ENCODE data around the gene RREB1. TPM values are rescaled to one million over a fixed set of nuclear protein-coding genes. Genes with fewer than 3 reads are reported as not detected.

The RREB1 gene
- total and polyA plus RNA-seq, 12 donors = 8.0 to 79.5 (median 48.7) TPM

DNA sequence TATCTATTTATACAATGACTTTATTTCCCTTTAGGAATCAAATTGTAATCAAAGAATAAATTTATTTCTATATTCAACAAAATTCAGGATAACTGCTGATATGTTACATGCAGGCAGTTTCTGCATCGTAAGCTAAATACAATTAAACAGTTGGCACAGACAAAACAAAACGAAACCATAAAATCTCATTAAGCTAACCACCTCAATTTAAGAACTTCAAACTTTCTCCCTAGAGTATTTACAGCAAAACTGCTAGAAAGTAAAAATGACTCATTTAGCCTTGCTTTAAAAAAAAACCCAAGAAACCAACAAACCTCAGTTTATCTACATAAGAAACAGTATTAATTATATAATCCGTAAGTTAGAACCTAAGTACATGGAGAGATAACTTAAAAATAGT lies 188.2 kb downstream of the RREB1 start:
- 69 to 93% (median 87%) methylated on average over 3 of the region's 3 CpGs for WGBS, 4 donors

DNA sequence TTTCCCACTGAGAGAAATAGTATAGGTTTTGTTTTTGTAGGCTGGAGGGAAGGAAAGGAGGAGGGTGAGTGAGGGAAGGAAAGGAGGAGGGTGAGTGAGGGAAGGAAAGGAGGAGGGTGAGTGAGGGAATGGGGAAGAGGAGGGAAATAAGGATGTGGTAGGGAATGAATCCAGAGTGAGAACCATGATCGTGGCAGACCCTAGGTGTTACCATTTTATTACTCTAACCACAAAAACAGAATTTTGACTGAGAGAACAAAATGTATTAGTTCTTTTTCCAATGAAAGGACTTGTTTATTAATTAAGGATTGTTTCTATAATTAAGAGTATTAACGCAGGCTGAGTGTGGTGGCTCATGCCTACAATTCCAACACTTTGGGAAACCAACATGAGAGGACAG lies 188.8 kb downstream of the RREB1 start:
- no peak for DNase-seq
- TF ChIP-seq, protein P1, sequence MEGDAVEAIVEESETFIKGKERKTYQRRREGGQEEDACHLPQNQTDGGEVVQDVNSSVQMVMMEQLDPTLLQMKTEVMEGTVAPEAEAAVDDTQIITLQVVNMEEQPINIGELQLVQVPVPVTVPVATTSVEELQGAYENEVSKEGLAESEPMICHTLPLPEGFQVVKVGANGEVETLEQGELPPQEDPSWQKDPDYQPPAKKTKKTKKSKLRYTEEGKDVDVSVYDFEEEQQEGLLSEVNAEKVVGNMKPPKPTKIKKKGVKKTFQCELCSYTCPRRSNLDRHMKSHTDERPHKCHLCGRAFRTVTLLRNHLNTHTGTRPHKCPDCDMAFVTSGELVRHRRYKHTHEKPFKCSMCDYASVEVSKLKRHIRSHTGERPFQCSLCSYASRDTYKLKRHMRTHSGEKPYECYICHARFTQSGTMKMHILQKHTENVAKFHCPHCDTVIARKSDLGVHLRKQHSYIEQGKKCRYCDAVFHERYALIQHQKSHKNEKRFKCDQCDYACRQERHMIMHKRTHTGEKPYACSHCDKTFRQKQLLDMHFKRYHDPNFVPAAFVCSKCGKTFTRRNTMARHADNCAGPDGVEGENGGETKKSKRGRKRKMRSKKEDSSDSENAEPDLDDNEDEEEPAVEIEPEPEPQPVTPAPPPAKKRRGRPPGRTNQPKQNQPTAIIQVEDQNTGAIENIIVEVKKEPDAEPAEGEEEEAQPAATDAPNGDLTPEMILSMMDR (IDR thresholded peaks at IDR 0.05) = no peak
- TF ChIP-seq POLR2A (IDR thresholded peaks at IDR 0.05) = no peak
- Histone ChIP-seq H3K27me3 (no peaks in the 10 kb centered on the region), H3K36me3 (replicated peaks in 1 of 2) (peaks cover 0 to 76% of the 10 kb centered on the region in 2 donors), H3K4me3 (no peak overlapping the region), H3K27ac (no peak overlapping the region), H3K9me3 (replicated peaks in 1 of 3) (no peaks in the 10 kb centered on the region), H3K4me1 (replicated peaks in 1 of 2) (no peaks in the 10 kb centered on the region)
- 83 to 95% (median 89%) methylated on average over 2 of the region's 2 CpGs for WGBS, 4 donors
- intact Hi-C loops (cut with DNase I) = no loop called here

More for the DNA sequence above, 188.2 kb downstream of the RREB1 start:
- intact Hi-C loops (cut with DNase I) = no loop called here
- DNase-seq = no peak
- no peaks in the 10 kb centered on the region for H3K9me3 ChIP-seq (replicated peaks in 1 of 3)
- no peaks in the 10 kb centered on the region for H3K4me1 ChIP-seq (replicated peaks in 1 of 2)
- H3K27ac ChIP-seq = no peak overlapping the region
- no peak overlapping the region for H3K4me3 ChIP-seq
- H3K27me3 ChIP-seq = no peaks in the 10 kb centered on the region
- H3K36me3 ChIP-seq (replicated peaks in 1 of 2) = peaks cover 0 to 71% of the 10 kb centered on the region in 2 donors
- TF ChIP-seq, protein P1 (IDR thresholded peaks at IDR 0.05) = no peak
- TF ChIP-seq POLR2A (IDR thresholded peaks at IDR 0.05) = no peak

DNA sequence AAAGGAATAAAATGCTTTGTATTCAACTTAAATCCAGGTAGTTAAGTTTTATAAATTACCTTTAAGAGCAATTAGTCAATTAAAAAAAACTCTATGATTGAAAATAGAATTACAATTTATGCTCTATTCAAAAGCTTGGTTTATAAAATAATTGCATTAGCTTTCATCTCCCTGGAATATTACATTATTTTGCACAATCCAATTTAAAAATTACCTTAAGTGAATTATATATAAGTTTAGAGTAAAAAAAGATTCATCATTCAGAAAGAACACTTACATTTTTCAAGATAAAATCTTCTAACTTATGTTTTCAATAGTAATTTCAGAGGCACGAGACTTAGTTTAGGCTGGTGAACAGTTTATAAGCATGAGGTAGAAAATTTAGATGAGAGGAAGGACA lies 190.4 kb downstream of the RREB1 start:
- Histone ChIP-seq H3K4me3 (no peak overlapping the region), H3K4me1 (replicated peaks in 1 of 2) (no peaks in the 10 kb centered on the region), H3K36me3 (replicated peaks in 1 of 2) (peaks cover 0 to 81% of the 10 kb centered on the region in 2 donors), H3K27me3 (no peaks in the 10 kb centered on the region), H3K9me3 (replicated peaks in 1 of 3) (no peaks in the 10 kb centered on the region), H3K27ac (no peak overlapping the region)
- WGBS, 4 donors = 83 to 95% (median 90%) methylated on average over 1 of the region's 1 CpG
- no peak for TF ChIP-seq POLR2A (IDR thresholded peaks at IDR 0.05)
- TF ChIP-seq, protein P1 (IDR thresholded peaks at IDR 0.05) = no peak
- intact Hi-C loops (cut with DNase I) = no loop called here
- DNase-seq = no peak

DNA sequence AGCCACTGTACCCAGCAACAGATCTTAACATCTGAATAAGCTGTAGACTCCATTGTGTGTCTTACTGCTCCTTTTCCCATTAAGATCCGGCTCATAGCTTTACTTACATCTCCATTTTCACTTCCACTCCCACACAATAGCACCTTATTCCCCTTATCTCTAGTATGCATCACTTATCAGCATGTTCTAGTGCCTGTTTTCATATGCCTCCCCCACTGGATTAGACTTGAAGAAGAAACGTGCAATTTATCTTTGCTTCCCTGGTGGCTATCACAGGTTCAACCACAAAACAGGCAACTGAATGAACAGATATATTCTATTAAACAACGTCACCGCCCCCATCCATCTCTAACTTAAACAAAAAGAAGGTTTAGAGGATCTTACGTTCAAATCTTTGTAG lies 193.2 kb downstream of the RREB1 start:
- no peaks in the 10 kb centered on the region for H3K9me3 ChIP-seq (replicated peaks in 1 of 3)
- no peak overlapping the region for H3K4me3 ChIP-seq
- intact Hi-C loops (cut with DNase I) = loop anchor here in 1 of 2 donors (10.0 kb wide), 1 partner anchor 304 kb away; no protein-coding TSS in a partner anchor
- TF ChIP-seq POLR2A (IDR thresholded peaks at IDR 0.05) = no peak
- TF ChIP-seq, protein P1 (IDR thresholded peaks at IDR 0.05) = no peak
- DNase-seq = no peak
- no peaks in the 10 kb centered on the region for H3K4me1 ChIP-seq (replicated peaks in 1 of 2)
- no peaks in the 10 kb centered on the region for H3K27me3 ChIP-seq
- H3K27ac ChIP-seq = no peak overlapping the region
- H3K36me3 ChIP-seq (replicated peaks in 1 of 2) = peaks cover 0 to 89% of the 10 kb centered on the region in 2 donors
- WGBS, 4 donors = 82 to 85% (median 83%) methylated on average over 5 of the region's 5 CpGs

Small RNA genes within 50 kb of the gene (small RNA-seq; reads per million reads assigned to genes)
- 0 reads per million in 2 donors for gene RF00019

Other genes with a start within 250 kb of the RREB1 start
- gene SSR1, start 205.2 kb downstream of the RREB1 start, total RNA-seq = 100 to 1,000 TPM in 5 of 9 donors, 10 to 100 TPM in 4; 42.9 to 281 (median 109) TPM
- 100 to 1,000 TPM in 1 of 3 donors, 10 to 100 TPM in 1, 1 to 10 TPM in 1; 9.7 to 211 (median 15.1) TPM for gene SSR1, start 205.2 kb downstream of the RREB1 start, polyA plus RNA-seq

All from adrenal gland (tissue), 12 donors.